Frontal cortex (tissue), 4 donors: ENCODE measurements around the gene ABITRAM. TPM values are rescaled to one million over a fixed set of nuclear protein-coding genes. Genes with fewer than 3 reads are reported as not detected.
"Not testable (repeated sequence)": the region's sequence is repeated elsewhere in the genome, so short reads cannot be mapped to it uniquely, and the experiment has no call there.

Source experiments
- DNase-seq, 2 donors: peaks; one replicate each; pipeline ENCODE4 v3.0.0; 2012; ENCODE audit warnings: low spot score in 2 of 2
- FAIRE-seq: peaks from 2 replicates; lab custom pipeline; 2012; peaks lifted over from hg19 to GRCh38; lab: Jason Lieb, UNC
- total RNA-seq: library from RNA; depleted of rRNA; stranded (reverse); fragments of >200 nt; gene quantifications from one replicate; pipeline ENCODE4 v1.2.3, GENCODE V29; 2014
- donor health status: control.
- donor health status: control.
- donor health status: control.

The ABITRAM gene
- total RNA-seq, 1 donor from 2014 or later: 6.5 TPM

DNA sequence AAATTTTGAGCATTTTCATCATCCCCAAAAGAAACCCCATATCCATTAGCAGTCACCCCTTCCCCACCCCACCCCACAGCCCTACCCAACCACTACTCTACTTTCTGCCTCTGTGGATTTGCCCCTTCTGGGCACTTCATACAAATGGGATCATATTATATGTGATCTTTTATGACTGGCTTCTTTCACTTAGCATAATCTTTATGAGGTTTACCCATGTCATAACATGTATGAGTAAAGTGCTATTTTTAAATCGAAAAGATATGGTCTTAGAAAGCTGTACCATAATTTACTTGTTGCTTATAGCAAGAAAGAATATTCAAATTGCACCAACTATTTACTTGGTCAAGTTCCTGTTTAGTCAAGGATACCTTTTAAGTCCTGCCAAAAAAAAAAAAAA, 13.0 kb upstream of the ABITRAM start:
- DNase-seq: no peak
- FAIRE-seq: no peak

GRCh38 chr9:108924466-108924865, 9.7 kb upstream of the ABITRAM start:
- no peak for FAIRE-seq
- DNase-seq: no peak

DNA sequence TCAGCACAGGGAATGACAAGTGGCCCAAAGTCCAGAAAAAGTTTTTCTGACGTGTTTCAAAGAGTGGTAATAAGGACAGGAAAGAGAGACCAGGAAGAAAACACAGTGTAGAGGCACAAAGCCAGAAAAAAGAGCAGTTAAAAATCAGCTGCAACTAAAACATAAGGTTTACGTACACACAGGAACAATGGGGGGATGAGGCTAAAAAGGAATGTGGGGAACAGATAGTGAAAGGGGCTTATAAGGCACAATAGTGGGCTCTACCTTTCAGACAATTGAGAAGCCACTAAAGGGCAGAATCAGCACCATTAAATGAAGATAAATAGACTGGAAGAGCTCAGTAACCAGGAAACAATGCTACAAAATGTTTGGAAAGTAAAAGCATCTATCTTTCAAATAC, 5.8 kb upstream of the ABITRAM start:
- no peak for FAIRE-seq
- DNase-seq: no peak

GRCh38 chr9:108933231-108933717, 926 bp upstream of the ABITRAM start:
- no peak for FAIRE-seq
- DNase-seq: peak; percentile 5 to 19

DNA sequence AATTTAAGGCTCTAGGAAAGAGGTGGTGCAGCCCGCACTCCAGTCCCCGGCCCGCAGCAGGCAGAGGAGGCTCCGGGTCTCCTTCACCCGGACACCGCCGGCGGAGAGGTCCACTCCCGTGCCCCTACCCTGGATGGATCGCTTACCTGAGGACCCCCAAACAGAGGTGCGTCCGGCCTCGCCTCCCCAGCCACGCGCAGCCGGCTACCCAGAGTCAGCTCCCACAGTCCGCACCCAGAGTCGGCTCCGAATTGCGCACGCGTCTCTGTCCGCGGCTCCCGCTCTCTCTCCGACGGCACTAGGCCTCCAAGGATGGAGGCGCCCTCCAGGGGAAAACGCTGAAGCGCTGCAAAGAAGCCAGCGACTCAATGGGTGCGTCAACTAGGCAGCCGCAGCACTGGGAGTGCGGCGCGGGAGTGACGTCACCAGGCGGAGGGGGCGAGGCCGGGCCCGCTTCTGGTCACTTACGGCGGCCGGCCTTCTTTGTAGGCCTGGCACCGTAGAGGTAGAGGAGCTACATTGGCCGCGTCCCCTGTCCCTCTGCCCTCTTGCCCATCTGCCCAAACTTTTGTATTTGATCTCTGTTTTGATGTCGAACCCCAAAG, 380 bp upstream of the ABITRAM start, which contains the start of gene ELP1:
ELP1 (minus strand) TSS at position 407 of the 605 bp plus-strand sequence. CDS start 2,978 bp downstream, outside the sequence.
- FAIRE-seq: no peak
- DNase-seq: peak; percentile 82 to 88

- FAIRE-seq (no peak), DNase-seq (no peak)
Observed at GRCh38 chr9:108937561-108938305, 3.5 kb downstream of the ABITRAM start.

DNA sequence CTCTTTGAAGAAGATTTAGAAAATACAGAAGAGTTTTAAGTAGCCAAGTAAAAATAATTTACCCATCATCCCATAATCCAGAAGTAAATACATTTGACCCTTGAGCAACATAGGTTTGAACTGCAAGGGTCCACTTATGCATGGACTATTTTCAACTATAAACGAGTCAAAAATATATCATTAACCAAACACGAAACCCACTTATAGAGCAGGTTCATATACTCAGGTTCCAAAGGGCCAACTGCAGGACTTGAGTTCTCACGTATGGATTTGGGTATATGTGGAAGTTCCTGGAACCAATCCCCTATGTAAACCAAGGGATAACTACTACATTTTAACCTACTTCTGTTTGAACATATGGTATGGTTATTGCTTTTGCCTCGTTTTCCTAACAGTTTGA, 5.8 kb downstream of the ABITRAM start:
- FAIRE-seq (no peak), DNase-seq (no peak)

GRCh38 chr9:108950168-108950567, 16.0 kb downstream of the ABITRAM start:
- FAIRE-seq: no peak
- DNase-seq: no peak

DNA sequence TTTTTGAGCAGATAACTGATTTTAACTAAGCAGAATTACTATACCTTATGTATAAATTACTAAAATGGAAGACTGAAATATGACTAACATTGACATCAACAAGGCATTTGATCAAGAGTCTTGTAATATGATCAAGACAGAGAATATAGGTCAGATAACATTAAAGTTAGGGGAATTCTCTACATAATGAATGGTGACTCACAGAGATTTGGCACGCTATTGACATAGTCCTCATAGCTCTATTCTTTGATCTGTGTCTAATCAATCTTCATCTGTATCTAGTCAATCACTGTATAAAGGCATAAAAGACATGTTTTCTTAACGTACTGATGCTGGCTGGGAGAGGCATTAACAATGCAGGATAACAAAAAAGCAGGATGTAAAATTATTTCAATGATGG, 17.4 kb downstream of the ABITRAM start:
- FAIRE-seq: no peak

GRCh38 chr9:108953983-108954574, 19.9 kb downstream of the ABITRAM start:
- DNase-seq (peak in 1 of 2 donors; percentile 52), FAIRE-seq (peak; percentile 95)

More for the DNA sequence above, 17.4 kb downstream of the ABITRAM start:
- no peak for DNase-seq

DNA sequence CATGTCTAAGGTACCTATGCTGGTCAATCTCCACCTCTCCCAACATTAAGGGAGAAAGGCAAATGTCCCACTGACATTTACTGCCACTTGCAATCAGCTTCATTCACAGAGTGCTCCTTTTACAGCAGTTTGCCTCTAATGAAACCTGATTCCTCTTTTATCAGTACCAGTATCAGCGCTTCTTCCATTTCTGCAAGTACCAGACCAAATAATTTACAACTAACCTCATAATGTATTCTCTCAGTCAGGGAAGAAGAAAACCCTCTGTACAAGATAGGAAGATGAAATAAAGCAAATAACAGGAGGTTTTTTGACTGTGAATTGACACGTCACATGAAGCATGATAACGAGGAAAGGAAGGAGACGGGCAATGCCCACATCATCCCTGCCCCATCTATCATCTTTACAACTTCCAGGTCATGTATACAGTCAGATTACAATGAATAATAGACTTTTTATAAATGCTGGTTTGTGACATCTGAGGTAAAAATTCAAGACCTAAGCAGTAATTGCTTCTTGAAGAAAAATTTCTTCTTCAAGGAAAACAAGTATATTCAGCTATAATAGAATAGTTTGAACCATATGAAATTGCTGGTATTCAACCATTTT, 21.9 kb downstream of the ABITRAM start:
- no peak for FAIRE-seq
- DNase-seq: no peak

DNA sequence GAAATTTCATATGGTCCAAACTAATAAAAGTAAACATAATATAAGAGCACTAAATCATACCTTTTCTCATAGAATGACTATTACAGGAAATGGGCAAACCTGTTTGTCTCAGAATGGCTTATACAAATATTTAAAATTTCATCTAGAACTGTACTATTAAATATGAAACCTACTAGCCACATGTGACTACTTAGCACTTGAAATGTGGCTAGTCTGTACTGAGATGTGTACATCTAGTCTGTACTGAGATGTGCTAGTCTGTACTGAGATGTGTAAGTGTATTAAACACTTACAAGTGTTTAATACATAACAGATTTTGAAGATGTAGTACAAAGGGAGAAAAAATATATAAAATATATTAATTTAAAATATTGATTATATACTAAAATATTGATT, 22.4 kb downstream of the ABITRAM start:
- no peak for DNase-seq
- FAIRE-seq: peak; percentile 57

DNA sequence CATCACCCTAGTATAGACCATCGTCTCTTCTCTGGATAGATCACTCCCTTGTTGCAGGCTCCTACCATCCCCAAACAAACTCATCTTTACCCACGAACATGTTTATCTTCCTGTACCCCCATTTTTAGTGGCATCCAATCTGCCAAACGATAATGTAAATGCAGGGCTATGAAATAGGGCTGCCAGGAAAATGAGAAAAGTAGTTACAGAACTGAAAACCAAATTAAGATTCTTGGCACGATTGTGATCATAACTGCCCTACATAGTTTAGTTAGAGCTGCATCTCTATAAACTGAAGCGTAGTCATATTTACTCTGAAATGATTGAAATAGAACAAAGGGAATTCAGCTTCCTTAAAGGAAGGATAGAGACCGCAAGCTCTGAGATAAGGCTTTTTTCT, 26.1 kb downstream of the ABITRAM start:
- FAIRE-seq (no peak), DNase-seq (no peak)

- FAIRE-seq: no peak
- no peak for DNase-seq
Observed at GRCh38 chr9:108961151-108961550, 27.0 kb downstream of the ABITRAM start.

DNA sequence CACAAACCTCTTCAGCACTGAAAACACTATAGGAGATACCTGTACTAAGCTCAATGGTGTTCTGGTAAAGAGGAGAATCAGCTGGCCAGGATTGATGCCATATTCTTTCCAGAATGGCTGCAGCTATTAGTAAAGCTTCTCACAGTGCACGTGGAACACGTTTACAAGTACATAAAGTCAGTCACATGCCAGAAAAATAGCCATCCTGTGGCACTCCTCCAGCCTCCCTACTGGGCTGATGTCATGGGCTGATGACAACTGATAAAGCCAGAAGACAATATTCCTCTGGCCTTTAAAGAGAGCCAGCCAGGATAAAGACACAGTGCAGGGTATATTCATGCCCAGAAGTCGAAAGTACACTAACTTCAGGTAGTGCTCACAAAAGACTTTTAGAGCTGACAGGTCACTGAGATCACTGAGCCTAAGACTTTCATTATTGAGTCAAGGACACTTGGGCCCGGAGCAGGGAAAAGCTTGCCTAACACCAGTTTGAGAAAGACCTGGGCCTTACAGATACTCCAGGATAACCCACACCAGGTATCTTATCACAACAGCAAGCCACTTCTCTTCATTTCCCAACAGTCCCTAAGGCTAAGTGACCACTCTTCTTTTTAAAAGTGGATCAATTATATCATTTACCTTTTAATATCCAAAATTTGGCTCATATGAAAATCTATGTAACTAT, 29.4 kb downstream of the ABITRAM start:
- DNase-seq (no peak), FAIRE-seq (no peak)

GRCh38 chr9:108967916-108968315, 33.7 kb downstream of the ABITRAM start:
- FAIRE-seq: no peak
- DNase-seq: no peak

GRCh38 chr9:108971392-108971791, 37.2 kb downstream of the ABITRAM start:
- FAIRE-seq: not testable (repeated sequence)

GRCh38 chr9:108972186-108972585, 38.0 kb downstream of the ABITRAM start:
- FAIRE-seq: no peak
- no peak for DNase-seq

More at GRCh38 chr9:108971392-108971791, 37.2 kb downstream of the ABITRAM start:
- not testable (repeated sequence) for DNase-seq

- no peak for FAIRE-seq
- DNase-seq: no peak
Observed at GRCh38 chr9:108972626-108973209, 38.5 kb downstream of the ABITRAM start.
